K562 (cell line): ENCODE data around the gene SUMF1. TPM values are rescaled to one million over a fixed set of nuclear protein-coding genes. Genes with fewer than 3 reads are reported as not detected.
A peak's percentile ranks its signal among the peaks of the same experiment; 100 is the strongest.

ENCODE experiments used
- ATF3 ChIP-seq, 2 experiments: fragments of 450-650 bp in 1 of 2; sonication (generic) in 1 of 2; formaldehyde crosslinking in 1 of 2; IDR thresholded peaks in 1 of 2; conservative IDR thresholded peaks in 1 of 2; 2 replicates each; pipeline versions ENCODE4 v1.6.1 to v1.8.1; 2016 to 2023; ENCODE audit warnings: mild to moderate bottlenecking in 2 of 2, moderate library complexity in 2 of 2, inconsistent platforms in 1 of 2, missing genetic modification reagents in 1 of 2
- CBFB ChIP-seq: sonication (generic); formaldehyde crosslinking; IDR thresholded peaks from 2 replicates; pipeline ENCODE4 v1.4.0; 2020; ENCODE audit warnings: mild to moderate bottlenecking, missing genetic modification reagents
- EP400 ChIP-seq: fragments of 450-650 bp; IDR thresholded peaks from 2 replicates; pipeline ENCODE4 v1.6.1; 2017; ENCODE audit warnings: antibody characterized with exemption, mild to moderate bottlenecking, moderate library complexity
- L3MBTL2 ChIP-seq: fragments of 450-650 bp; IDR thresholded peaks from 2 replicates; pipeline ENCODE4 v1.6.1; 2016; ENCODE audit warnings: mild to moderate bottlenecking, moderate library complexity
- MGA ChIP-seq: fragments of 450-650 bp; IDR thresholded peaks from 2 replicates; pipeline ENCODE4 v1.6.1; 2016; ENCODE audit warnings: mild to moderate bottlenecking, moderate library complexity
- MYC ChIP-seq, 2 experiments: fragments of 250-450 bp in 1 of 2; sonication (Bioruptor Pico) in 1 of 2; IDR thresholded peaks; 2 replicates each; pipeline versions ENCODE4 v1.5.1 to v1.6.1; 2012 to 2021; ENCODE audit warnings: low read depth in 2 of 2, borderline replicate concordance in 1 of 2, improper control_type of control experiment in 1 of 2, low read length in 1 of 2, mild to moderate bottlenecking in 1 of 2, moderate library complexity in 1 of 2
- NFRKB ChIP-seq: fragments of 450-650 bp; IDR thresholded peaks from 2 replicates; pipeline ENCODE4 v1.6.1; 2016; ENCODE audit warnings: low read depth
- POLR2H ChIP-seq: IDR thresholded peaks from 2 replicates; pipeline ENCODE4 v1.6.1; 2016; ENCODE audit warnings: missing genetic modification characterization, low read depth, mild to moderate bottlenecking, control low read depth, missing compliant biosample characterization, moderate library complexity
- PTTG1 ChIP-seq: fragments of 450-650 bp; IDR thresholded peaks from 2 replicates; pipeline ENCODE4 v1.6.1; 2016; ENCODE audit warnings: low read depth, mild to moderate bottlenecking, missing genetic modification characterization, missing compliant biosample characterization
- SOX6 ChIP-seq: fragments of 450-650 bp; IDR thresholded peaks from 2 replicates; pipeline ENCODE4 v1.6.1; 2014; ENCODE audit warnings: mild to moderate bottlenecking
- ZEB2 ChIP-seq: fragments of 450-650 bp; IDR thresholded peaks from 2 replicates; pipeline ENCODE4 v1.6.1; 2016
- ZNF124 ChIP-seq: sonication (generic); formaldehyde crosslinking; IDR thresholded peaks from 2 replicates; pipeline ENCODE4 v1.8.1; 2022; ENCODE audit warnings: missing genetic modification reagents
- ZNF41 ChIP-seq: fragments of 250-450 bp; sonication (Bioruptor Pico); conservative IDR thresholded peaks from 2 replicates; pipeline ENCODE4 v1.4.0; 2020; ENCODE audit warnings: mild to moderate bottlenecking
- polyA plus RNA-seq, 8 experiments: library from polyadenylated mRNA; depleted of rRNA in 4 of 8; stranded (reverse) in 5 of 8; unstranded in 3 of 8; fragments of >200 nt; fragmentation: Nextera tagmentation in 2 of 8; fragmentation: Illumina TruSeq in 1 of 8; extraction: Ambion mirVana in 2 of 8; extraction: Trizol in 1 of 8; gene quantifications; 2 replicates each; pipeline versions ENCODE4 v1.2.1 to v1.2.3, GENCODE V29; 2011 to 2014; ENCODE audit warnings: inconsistent platforms in 1 of 8, missing spikeins in 1 of 8
- total RNA-seq, 7 experiments: library from RNA; depleted of rRNA in 6 of 7; stranded (reverse); fragments of >200 nt in 6 of 7; fragmentation: Illumina TruSeq in 2 of 7; extraction: Trizol in 2 of 7; gene quantifications; 2 replicates each; pipeline versions ENCODE4 v1.2.1 to v1.2.3, GENCODE V29; 2011 to 2021; ENCODE audit warnings: low replicate concordance in 1 of 7

Gene SUMF1
- total and polyA plus RNA-seq, 9 of the 15 experiments (the other 6 are each of a cell fraction or from before 2014, with no cell fraction given), result 1.3 to 7.4 (median 4.2) TPM

GRCh38 chr3:4507024-4507596 lies 40.0 kb upstream of the SUMF1 start (continued):
- TF ChIP-seq PTTG1 (tag) (0 out of 2 replicates have a peak, but pooled peaks have one; percentile 23), ZEB2 (peak; percentile 13; the same call in 1 of the 2 replicates), ZNF41 (CRISPR knock-in tag) (0 out of 2 replicates have a peak, but pooled peaks have one; percentile 31), MGA (peak; percentile 53), L3MBTL2 (peak; percentile 56), NFRKB (peak; percentile 62; the same call in 1 of the 2 replicates), CBFB (CRISPR knock-in tag) (no peak), EP400 (peak; percentile 59), ATF3 (IDR thresholded peaks at IDR 0.05) (peak; percentile 78; the same call in 1 of the 2 replicates), ATF3 (CRISPR knock-in tag; conservative IDR thresholded peaks at IDR 0.05) (no peak), SOX6 (peak; percentile 49; the same call in 1 of the 2 replicates), MYC (IDR thresholded peaks at IDR 0.05; ENCODE audit: low read depth, low read length) (peak; percentile 80), MYC (CRISPR knock-in tag; IDR thresholded peaks at IDR 0.05; ENCODE audit: borderline replicate concordance, low read depth) (no peak), ZNF124 (no peak), POLR2H (tag) (peak; percentile 84; the same call in 1 of the 2 replicates)
